Neural crest cell (in vitro differentiated cells): ENCODE measurements around the gene ERCC6L. TPM values are rescaled to one million over a fixed set of nuclear protein-coding genes. Genes with fewer than 3 reads are reported as not detected.

Experiments used
- DNase-seq: peaks from one replicate; pipeline ENCODE4 v3.0.0; 2021; ENCODE audit warnings: low read depth, mixed read lengths, low spot score
- H3K27ac Mint-ChIP-seq: one replicate; pipeline ENCODE4 v1.8.0; 2021; ENCODE audit warnings: mild to moderate bottlenecking, mixed read lengths; ENCODE audit not compliant: unreplicated experiment
- H3K27me3 Mint-ChIP-seq: 2 replicates; pipeline ENCODE4 v1.8.0; 2021; ENCODE audit warnings: low read depth, mild to moderate bottlenecking, mixed read lengths
- H3K36me3 Mint-ChIP-seq: 2 replicates; pipeline ENCODE4 v1.8.0; 2021; ENCODE audit warnings: low read depth, mild to moderate bottlenecking, mixed read lengths
- H3K4me1 Mint-ChIP-seq: 2 replicates; pipeline ENCODE4 v1.8.0; 2021; ENCODE audit warnings: mixed read lengths
- H3K4me3 Mint-ChIP-seq: one replicate; pipeline ENCODE4 v1.8.0; 2021; ENCODE audit warnings: mild to moderate bottlenecking, mixed read lengths
- H3K9me3 Mint-ChIP-seq: 2 replicates; pipeline ENCODE4 v1.8.0; 2021; ENCODE audit warnings: mixed read lengths
- total RNA-seq: library from RNA; stranded (reverse); gene quantifications from 2 replicates; pipeline ENCODE4 v1.2.1, GENCODE V29; 2021
- TF ChIP-seq, protein P1 (sequence below): fragments of 200-600 bp; sonication (generic); conservative IDR thresholded peaks from 2 replicates; pipeline ENCODE4 v1.5.0; 2021; ENCODE audit warnings: antibody characterized with exemption, mild to moderate bottlenecking

The ERCC6L gene
- total RNA-seq, 1 donor from 2014 or later: 14.2 TPM

DNA sequence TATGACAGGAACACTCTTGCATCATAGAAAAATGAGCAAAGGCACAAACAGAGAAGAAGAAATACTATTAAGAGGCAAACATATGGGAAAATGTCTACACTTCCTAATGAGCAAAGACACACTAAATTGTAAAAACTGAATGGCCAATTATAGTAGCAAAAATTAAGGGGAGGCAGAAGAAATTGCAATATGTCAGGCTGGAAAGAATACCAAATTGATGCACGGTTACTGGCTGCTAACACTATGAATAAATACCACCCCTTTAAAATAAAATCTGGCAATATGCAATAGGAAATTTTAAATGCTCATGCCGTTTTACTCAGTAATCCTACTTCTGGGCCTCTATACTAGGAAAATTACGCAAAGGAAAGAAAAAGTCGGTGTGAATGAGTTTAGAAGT is 73.3 kb downstream of the ERCC6L start:
- H3K36me3 Mint-ChIP-seq: no peaks in the 10 kb centered on the region
- no peak overlapping the region for H3K4me3 Mint-ChIP-seq
- DNase-seq: no peak
- no peaks in the 10 kb centered on the region for H3K4me1 Mint-ChIP-seq
- TF ChIP-seq, protein P1, sequence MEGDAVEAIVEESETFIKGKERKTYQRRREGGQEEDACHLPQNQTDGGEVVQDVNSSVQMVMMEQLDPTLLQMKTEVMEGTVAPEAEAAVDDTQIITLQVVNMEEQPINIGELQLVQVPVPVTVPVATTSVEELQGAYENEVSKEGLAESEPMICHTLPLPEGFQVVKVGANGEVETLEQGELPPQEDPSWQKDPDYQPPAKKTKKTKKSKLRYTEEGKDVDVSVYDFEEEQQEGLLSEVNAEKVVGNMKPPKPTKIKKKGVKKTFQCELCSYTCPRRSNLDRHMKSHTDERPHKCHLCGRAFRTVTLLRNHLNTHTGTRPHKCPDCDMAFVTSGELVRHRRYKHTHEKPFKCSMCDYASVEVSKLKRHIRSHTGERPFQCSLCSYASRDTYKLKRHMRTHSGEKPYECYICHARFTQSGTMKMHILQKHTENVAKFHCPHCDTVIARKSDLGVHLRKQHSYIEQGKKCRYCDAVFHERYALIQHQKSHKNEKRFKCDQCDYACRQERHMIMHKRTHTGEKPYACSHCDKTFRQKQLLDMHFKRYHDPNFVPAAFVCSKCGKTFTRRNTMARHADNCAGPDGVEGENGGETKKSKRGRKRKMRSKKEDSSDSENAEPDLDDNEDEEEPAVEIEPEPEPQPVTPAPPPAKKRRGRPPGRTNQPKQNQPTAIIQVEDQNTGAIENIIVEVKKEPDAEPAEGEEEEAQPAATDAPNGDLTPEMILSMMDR: no peak
- H3K9me3 Mint-ChIP-seq: peaks cover 5% of the 10 kb centered on the region
- H3K27ac Mint-ChIP-seq: no peak overlapping the region
- H3K27me3 Mint-ChIP-seq: no peaks in the 10 kb centered on the region

DNA sequence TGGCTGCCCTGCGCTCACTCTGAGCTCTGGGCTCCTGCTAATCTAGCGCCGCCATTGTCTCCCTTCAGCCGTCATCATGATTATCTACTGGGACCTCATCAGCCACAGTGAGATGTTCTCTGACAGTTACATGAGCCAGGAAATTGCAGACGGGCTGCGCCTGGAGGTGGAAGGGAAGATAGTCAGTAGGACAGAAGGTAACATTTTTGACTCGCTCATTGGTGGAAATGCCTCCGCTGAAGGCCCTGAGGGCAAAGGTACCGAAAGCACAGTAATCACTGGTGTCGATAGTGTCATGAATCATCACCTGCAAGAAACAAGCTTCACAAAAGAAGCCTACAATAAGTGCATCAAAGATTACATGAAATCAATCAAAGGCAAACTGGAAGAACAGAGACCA is 79.1 kb downstream of the ERCC6L start:
- H3K27me3 Mint-ChIP-seq: no peaks in the 10 kb centered on the region
- peaks cover 29% of the 10 kb centered on the region for H3K9me3 Mint-ChIP-seq
- TF ChIP-seq, protein P1: no peak
- H3K4me1 Mint-ChIP-seq: no peaks in the 10 kb centered on the region
- H3K36me3 Mint-ChIP-seq: peaks cover 15% of the 10 kb centered on the region
- no peak overlapping the region for H3K4me3 Mint-ChIP-seq
- DNase-seq: no peak
- H3K27ac Mint-ChIP-seq: no peak overlapping the region

DNA sequence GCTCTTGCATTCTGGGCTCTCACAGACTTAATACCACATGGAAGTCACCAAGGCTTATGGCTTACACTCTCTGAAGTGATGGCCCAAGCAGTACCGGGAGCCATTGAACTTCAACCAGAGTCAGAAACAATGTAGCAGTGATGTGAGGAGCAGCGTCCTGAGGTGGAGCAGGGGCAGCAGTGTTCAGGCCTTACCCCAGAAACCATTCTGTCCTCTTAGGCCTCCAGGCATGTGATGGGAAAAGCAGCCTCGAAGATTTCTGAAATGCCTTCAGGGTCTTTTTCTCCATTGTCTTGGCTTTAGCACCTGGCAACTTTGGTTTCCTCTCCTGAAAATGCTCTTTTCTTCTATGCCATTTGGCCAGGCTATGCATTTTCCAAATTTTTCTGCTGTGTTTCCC is 80.1 kb downstream of the ERCC6L start:
- TF ChIP-seq, protein P1: no peak
- no peak overlapping the region for H3K27ac Mint-ChIP-seq
- no peak overlapping the region for H3K4me3 Mint-ChIP-seq
- no peaks in the 10 kb centered on the region for H3K4me1 Mint-ChIP-seq
- DNase-seq: no peak
- H3K36me3 Mint-ChIP-seq: peaks cover 15% of the 10 kb centered on the region
- peaks cover 29% of the 10 kb centered on the region for H3K9me3 Mint-ChIP-seq
- no peaks in the 10 kb centered on the region for H3K27me3 Mint-ChIP-seq

Other genes starting within 250 kb of the ERCC6L start
- 21.7 and 23.0 TPM in 2 replicates for gene RTL5, start 107.1 kb downstream of the ERCC6L start, total RNA-seq
- gene PIN4, start 57.3 kb downstream of the ERCC6L start, total RNA-seq: 14.0 and 16.7 TPM in 2 replicates
- gene RPS4X, start 38.2 kb upstream of the ERCC6L start, total RNA-seq: 1,868 and 1,917 TPM in 2 replicates
- 4.8 and 6.2 TPM in 2 replicates for gene CITED1, start 66.9 kb upstream of the ERCC6L start, total RNA-seq